ENCODE data around the gene ZP3. TPM values are rescaled to one million over a fixed set of nuclear protein-coding genes. Genes with fewer than 3 reads are reported as not detected.
A peak's percentile ranks its signal among the peaks of the same experiment; 100 is the strongest.
"Not testable (repeated sequence)": the region's sequence is repeated elsewhere in the genome, so short reads cannot be mapped to it uniquely, and the experiment has no call there.

The ZP3 gene
- polyA plus RNA-seq, 3 donors from 2014 or later, result 0.49 to 5.0 TPM; not detected in 1

DNA sequence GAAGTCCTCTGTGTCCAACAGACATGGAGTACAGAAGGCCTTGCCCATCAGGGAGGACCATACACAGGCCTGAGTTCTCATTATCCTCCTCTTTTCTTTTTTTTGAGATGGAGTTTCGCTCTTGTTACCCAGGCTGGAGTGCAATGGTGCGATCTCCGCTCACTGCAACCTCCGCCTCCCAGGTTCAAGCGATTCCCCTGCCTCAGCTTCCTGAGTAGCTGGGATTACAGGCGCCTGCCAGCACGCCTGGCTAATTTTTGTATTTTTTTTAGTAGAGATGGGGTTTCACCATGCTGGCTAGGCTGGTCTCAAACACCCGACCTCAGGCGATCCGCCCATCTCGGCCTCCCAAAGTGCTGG lies 29.2 kb upstream of the ZP3 start:
- H3K4me3 Mint-ChIP-seq, result peak overlapping the region in 1 of 5 donors; percentile 10
- not testable (repeated sequence) for H3K9me3 Mint-ChIP-seq; DNase-seq; H3K27me3 Mint-ChIP-seq (ENCODE audit: low read depth in 3 of 3); H3K27ac Mint-ChIP-seq; H3K36me3 Mint-ChIP-seq
- H3K4me1 Mint-ChIP-seq, result peaks cover 20 to 21% of the 10 kb centered on the region in 2 donors

GRCh38 chr7:76395965-76396726 lies 28.6 kb upstream of the ZP3 start:
- Mint-ChIP-seq H3K4me1 (peaks cover 20 to 21% of the 10 kb centered on the region in 2 donors), H3K27ac (no peak overlapping the region), H3K36me3 (no peaks in the 10 kb centered on the region), H3K27me3 (ENCODE audit: low read depth in 3 of 3) (peaks cover 0 to 10% (median 3%) of the 10 kb centered on the region in 3 donors), H3K9me3 (no peaks in the 10 kb centered on the region), H3K4me3 (peak overlapping the region in 4 of 5 donors; percentile 35 to 72 (median 56))
- no peak for DNase-seq

- H3K27ac Mint-ChIP-seq, result peak overlapping the region in 2 of 6 donors; percentile 31 to 46
- H3K4me3 Mint-ChIP-seq, result peak overlapping the region; percentile 56 to 73 (median 68)
- no peak for DNase-seq
- H3K9me3 Mint-ChIP-seq, result no peaks in the 10 kb centered on the region
- H3K27me3 Mint-ChIP-seq (ENCODE audit: low read depth in 3 of 3), result peaks cover 0 to 10% (median 3%) of the 10 kb centered on the region in 3 donors
- peaks cover 20 to 21% of the 10 kb centered on the region in 2 donors for H3K4me1 Mint-ChIP-seq
- H3K36me3 Mint-ChIP-seq, result no peaks in the 10 kb centered on the region
These were observed 27.9 kb upstream of the ZP3 start for GRCh38 chr7:76396864-76397263.

- peak overlapping the region; percentile 42 to 80 (median 64) for H3K27ac Mint-ChIP-seq
- H3K9me3 Mint-ChIP-seq, result no peaks in the 10 kb centered on the region
- peaks cover 19 to 20% of the 10 kb centered on the region in 2 donors for H3K4me1 Mint-ChIP-seq
- no peaks in the 10 kb centered on the region for H3K36me3 Mint-ChIP-seq
- H3K4me3 Mint-ChIP-seq, result peak overlapping the region; percentile 69 to 80 (median 72)
- H3K27me3 Mint-ChIP-seq (ENCODE audit: low read depth in 3 of 3), result peaks cover 0 to 10% (median 3%) of the 10 kb centered on the region in 3 donors
- peak; percentile 80 to 84 (median 83) for DNase-seq
These were observed 27.2 kb upstream of the ZP3 start for GRCh38 chr7:76397409-76398183.

- DNase-seq, result no peak
- H3K27me3 Mint-ChIP-seq (ENCODE audit: low read depth in 3 of 3), result peaks cover 1 to 5% (median 3%) of the 10 kb centered on the region in 3 donors
- no peaks in the 10 kb centered on the region for H3K9me3 Mint-ChIP-seq
- no peaks in the 10 kb centered on the region for H3K36me3 Mint-ChIP-seq
- no peak overlapping the region for H3K4me3 Mint-ChIP-seq
- no peak overlapping the region for H3K27ac Mint-ChIP-seq
- H3K4me1 Mint-ChIP-seq, result peaks cover 11 to 13% of the 10 kb centered on the region in 2 donors
These were observed 24.5 kb upstream of the ZP3 start for GRCh38 chr7:76400248-76400647.

- not testable (repeated sequence) for H3K27me3 Mint-ChIP-seq (ENCODE audit: low read depth in 3 of 3); H3K27ac Mint-ChIP-seq; H3K36me3 Mint-ChIP-seq; H3K4me3 Mint-ChIP-seq; H3K9me3 Mint-ChIP-seq; H3K4me1 Mint-ChIP-seq; DNase-seq
These were observed 21.7 kb upstream of the ZP3 start for GRCh38 chr7:76403097-76403496.

DNA sequence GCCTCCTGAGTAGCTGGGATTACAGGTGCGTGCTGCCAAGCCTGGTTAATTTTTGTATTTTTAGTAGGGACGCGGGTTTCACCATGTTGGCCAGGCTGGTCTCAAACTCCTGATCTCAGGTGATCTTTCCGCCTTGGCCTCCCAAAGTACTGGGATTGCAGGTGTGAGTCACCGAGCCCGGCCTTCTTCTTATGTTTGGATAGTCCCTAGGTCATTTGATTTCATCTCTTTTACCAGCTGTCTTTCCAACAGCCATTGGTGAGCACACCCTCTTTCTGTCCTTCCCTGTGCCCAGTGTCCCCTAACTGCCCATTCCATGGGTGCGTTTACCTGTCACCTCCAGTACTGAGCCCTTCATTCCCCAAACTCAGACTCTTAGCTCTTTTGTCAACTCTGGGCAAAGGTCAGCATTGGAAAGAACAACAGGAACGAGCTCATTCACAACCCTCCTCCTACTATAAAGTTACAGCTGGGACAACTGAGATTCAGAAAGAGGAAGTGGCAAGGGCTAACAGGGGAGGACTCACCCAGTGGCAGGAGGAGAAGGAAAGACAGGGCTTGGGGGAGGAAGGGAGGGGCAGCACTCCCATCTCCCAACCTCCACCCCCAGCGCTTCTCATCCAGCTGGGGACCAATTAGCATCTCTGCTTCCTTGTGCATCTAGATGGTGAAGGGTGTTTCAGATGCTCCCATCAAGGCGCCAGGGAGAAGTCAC lies 20.8 kb upstream of the ZP3 start:
- H3K9me3 Mint-ChIP-seq, result peaks cover 0 to 2% (median 0%) of the 10 kb centered on the region in 6 donors
- no peaks in the 10 kb centered on the region for H3K4me1 Mint-ChIP-seq
- no peaks in the 10 kb centered on the region for H3K36me3 Mint-ChIP-seq
- H3K4me3 Mint-ChIP-seq, result no peak overlapping the region
- peaks cover 0 to 1% (median 0%) of the 10 kb centered on the region in 3 donors for H3K27me3 Mint-ChIP-seq (ENCODE audit: low read depth in 3 of 3)
- no peak for DNase-seq
- no peak overlapping the region for H3K27ac Mint-ChIP-seq

GRCh38 chr7:76405738-76406137 lies 19.0 kb upstream of the ZP3 start:
- no peak overlapping the region for H3K27ac Mint-ChIP-seq

DNA sequence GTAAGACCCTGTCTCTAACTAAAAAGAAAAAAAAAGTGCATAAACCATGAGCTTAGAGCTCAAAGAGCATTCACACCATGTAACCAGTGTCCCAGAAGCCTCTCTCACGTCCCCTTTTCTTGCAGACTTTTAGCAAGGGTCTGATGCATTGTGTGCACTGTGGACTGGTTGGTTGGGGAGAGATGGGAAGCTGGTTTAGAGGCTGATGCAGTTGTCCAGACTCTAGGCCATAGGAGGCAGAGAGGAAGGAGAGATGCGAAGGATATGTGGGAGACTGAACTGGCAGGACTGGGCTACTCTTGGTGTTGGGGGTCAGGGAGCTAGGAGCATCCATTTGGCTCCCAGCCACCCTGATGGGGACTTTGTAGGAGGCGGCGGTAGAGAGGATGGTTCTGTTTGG lies 17.0 kb upstream of the ZP3 start:
- Mint-ChIP-seq H3K27ac (no peak overlapping the region), H3K4me3 (no peak overlapping the region), H3K4me1 (no peaks in the 10 kb centered on the region), H3K27me3 (ENCODE audit: low read depth in 3 of 3) (peaks cover 0 to 1% (median 0%) of the 10 kb centered on the region in 3 donors), H3K36me3 (no peaks in the 10 kb centered on the region), H3K9me3 (peaks cover 0 to 2% (median 0%) of the 10 kb centered on the region in 6 donors)
- DNase-seq, result no peak

More at GRCh38 chr7:76405738-76406137, 19.0 kb upstream of the ZP3 start:
- peaks cover 0 to 1% (median 0%) of the 10 kb centered on the region in 3 donors for H3K27me3 Mint-ChIP-seq (ENCODE audit: low read depth in 3 of 3)
- H3K36me3 Mint-ChIP-seq, result no peaks in the 10 kb centered on the region
- peaks cover 0 to 2% (median 0%) of the 10 kb centered on the region in 6 donors for H3K9me3 Mint-ChIP-seq
- DNase-seq, result no peak
- no peak overlapping the region for H3K4me3 Mint-ChIP-seq
- no peaks in the 10 kb centered on the region for H3K4me1 Mint-ChIP-seq

- Mint-ChIP-seq H3K27ac (no peak overlapping the region), H3K9me3 (peaks cover 0 to 2% (median 0%) of the 10 kb centered on the region in 6 donors), H3K36me3 (no peaks in the 10 kb centered on the region), H3K4me3 (no peak overlapping the region), H3K4me1 (no peaks in the 10 kb centered on the region), H3K27me3 (ENCODE audit: low read depth in 3 of 3) (peaks cover 0 to 1% (median 0%) of the 10 kb centered on the region in 3 donors)
- no peak for DNase-seq
These were observed 16.6 kb upstream of the ZP3 start for GRCh38 chr7:76408121-76408560.

- peaks cover 0 to 2% (median 0%) of the 10 kb centered on the region in 6 donors for H3K9me3 Mint-ChIP-seq
- no peak within 1 kb of the TSS for H3K4me3 Mint-ChIP-seq
- H3K27ac Mint-ChIP-seq, result no peak within 1 kb of the TSS
- H3K4me1 Mint-ChIP-seq, result no peaks in the 10 kb centered on the region
- DNase-seq, result no peak
- no peaks in the 10 kb centered on the region for H3K36me3 Mint-ChIP-seq
- H3K27me3 Mint-ChIP-seq (ENCODE audit: low read depth in 3 of 3), result no peaks in the 10 kb centered on the region
These were observed 15.2 kb upstream of the ZP3 start, which contains the start of gene SSC4D for GRCh38 chr7:76409537-76409936. Gene SSC4D (minus strand): TSS chr7:76409697. CDS start chr7:76404439, 5,258 bp downstream.

- Mint-ChIP-seq H3K4me1 (no peaks in the 10 kb centered on the region), H3K9me3 (peaks cover 0 to 2% (median 0%) of the 10 kb centered on the region in 6 donors), H3K36me3 (no peaks in the 10 kb centered on the region), H3K4me3 (no peak overlapping the region), H3K27me3 (ENCODE audit: low read depth in 3 of 3) (peaks cover 0 to 2% (median 0%) of the 10 kb centered on the region in 3 donors), H3K27ac (no peak overlapping the region)
- DNase-seq, result no peak
These were observed 13.1 kb upstream of the ZP3 start for GRCh38 chr7:76411626-76412025.

DNA sequence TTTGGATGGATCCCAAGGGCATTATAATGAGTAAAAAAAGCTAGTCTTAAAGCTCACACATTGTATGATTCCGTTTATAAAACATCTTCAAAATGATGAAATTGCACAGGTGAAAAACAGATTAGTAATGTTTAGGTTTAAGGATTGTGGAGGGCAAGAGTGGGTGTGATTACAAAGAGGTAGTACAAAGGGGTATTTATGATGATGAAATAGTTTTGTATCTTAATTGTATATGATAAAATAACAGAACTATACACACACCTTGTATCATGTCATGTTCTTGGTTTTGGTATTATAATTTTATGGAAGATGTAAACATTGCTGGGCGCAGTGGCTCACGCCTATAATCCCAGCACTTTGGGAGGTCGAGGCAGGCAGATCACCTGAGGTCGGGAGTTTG lies 12.5 kb upstream of the ZP3 start:
- Mint-ChIP-seq H3K4me3 (no peak overlapping the region), H3K27ac (no peak overlapping the region), H3K27me3 (ENCODE audit: low read depth in 3 of 3) (peaks cover 0 to 3% (median 0%) of the 10 kb centered on the region in 3 donors), H3K4me1 (no peaks in the 10 kb centered on the region), H3K9me3 (peaks cover 0 to 2% (median 0%) of the 10 kb centered on the region in 6 donors), H3K36me3 (no peaks in the 10 kb centered on the region)
- no peak for DNase-seq
